GM19240 (cell line): ENCODE measurements around the gene BRAF.
A peak's percentile ranks its signal among the peaks of the same experiment; 100 is the strongest.
"Not testable (repeated sequence)": the region's sequence is repeated elsewhere in the genome, so short reads cannot be mapped to it uniquely, and the experiment has no call there.

Experiments
- DNase-seq: peaks from one replicate; pipeline ENCODE4 v3.0.0; 2011; ENCODE audit warnings: low spot score; ENCODE audit not compliant: insufficient read length

BRAF gene

DNA sequence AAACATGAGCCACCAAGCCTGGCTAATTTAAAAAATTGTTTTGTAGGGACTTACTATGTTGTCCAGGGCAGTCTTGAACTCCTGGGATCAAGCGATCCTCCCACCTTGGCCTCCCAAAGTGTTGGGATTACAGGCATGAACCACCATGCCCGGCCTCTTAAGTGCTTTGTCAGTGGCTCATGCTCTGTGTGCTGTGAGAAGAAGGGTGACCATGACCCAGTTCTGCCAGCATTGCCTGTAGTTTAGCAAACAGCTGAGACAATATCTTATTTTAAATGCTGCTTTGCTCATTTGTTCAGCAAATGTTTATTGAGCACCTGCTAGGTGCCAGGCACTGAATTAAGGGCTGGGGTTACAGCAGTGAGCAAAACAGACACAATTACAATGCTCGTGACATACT lies 243.0 kb downstream of the BRAF start:
- no peak for DNase-seq

- no peak for DNase-seq
These were observed 243.8 kb downstream of the BRAF start for GRCh38 chr7:140680886-140681285.

DNA sequence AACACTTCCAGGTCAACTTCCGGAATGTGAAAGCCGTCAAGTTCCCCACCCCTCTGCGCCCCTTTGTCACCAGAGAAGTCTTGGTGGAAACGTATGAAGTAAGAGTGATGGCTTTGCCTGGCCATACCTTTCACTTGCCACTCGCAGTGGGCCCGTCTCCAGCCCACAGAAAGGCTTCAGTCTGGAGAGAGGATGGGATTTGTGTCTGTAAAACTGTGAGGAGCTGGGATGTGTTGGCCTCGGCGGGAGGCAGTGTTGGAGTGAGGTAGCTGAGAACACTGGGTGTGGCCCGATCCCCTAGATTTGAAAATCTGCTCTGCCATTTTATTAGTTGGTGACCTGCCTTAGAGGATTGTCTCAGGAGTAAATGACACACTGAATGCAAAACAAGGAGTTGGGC lies 245.5 kb downstream of the BRAF start:
- DNase-seq: no peak

DNA sequence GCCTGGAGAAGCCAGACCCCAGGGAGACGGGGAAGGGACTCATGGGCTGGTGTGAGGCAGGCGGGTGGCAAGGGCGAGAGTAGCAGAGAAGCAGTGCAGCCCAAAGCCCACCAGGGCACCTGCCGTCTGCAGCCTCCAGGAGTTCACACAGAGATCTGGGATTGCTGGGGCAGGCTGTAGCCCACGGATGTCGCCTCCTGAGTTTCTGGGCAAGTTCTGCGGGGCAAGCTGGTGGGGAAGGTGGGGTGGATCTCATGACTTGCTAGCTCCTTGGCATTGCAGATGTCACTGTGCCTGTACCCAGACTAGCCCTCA lies 246.0 kb downstream of the BRAF start:
- no peak for DNase-seq

DNA sequence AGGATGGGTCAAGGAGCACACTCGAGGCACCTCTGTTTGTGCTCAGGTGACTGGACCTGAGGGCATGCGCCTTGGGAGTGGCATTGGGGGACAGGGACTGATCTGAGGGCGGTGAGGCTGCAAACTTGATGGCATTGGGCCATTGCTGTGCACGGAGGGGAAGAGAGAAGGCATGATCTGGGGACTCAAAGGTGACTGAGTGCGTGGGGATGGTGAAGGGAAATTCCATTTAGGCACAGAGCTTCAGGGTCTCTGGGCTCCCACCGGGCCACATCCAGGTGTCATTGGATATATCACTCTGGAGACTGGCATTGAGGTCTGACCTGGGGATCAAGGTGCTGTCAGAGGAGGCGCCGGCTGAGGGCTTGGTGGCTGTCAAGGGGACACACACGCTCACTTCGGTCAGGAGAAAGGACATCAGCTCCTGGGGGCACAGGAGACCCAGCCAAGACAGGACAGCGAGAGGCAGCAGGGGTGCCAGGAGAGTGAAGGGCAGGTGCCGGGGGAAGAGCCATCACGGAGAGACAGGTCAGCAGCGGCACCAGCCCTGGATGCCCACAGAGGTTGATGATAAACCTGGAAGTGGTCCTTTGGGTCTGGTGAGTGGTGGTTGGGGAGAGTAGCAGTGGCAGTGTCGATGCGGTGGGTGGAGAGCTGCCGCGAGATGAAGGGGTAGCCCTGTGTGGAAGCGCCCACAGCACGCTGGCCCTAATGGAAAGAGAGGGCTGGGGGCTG lies 246.5 kb downstream of the BRAF start:
- DNase-seq: no peak

GRCh38 chr7:140677496-140677895 lies 247.2 kb downstream of the BRAF start:
- no peak for DNase-seq

GRCh38 chr7:140676956-140677355 lies 247.8 kb downstream of the BRAF start:
- DNase-seq: not testable (repeated sequence)

GRCh38 chr7:140676306-140676705 lies 248.4 kb downstream of the BRAF start:
- peak; percentile 61 for DNase-seq

- DNase-seq: no peak
These were observed 249.0 kb downstream of the BRAF start for GRCh38 chr7:140675726-140676125.

GRCh38 chr7:140674899-140675701 lies 249.6 kb downstream of the BRAF start:
- no peak for DNase-seq

GRCh38 chr7:140674356-140674800 lies 250.4 kb downstream of the BRAF start:
- DNase-seq: no peak

DNA sequence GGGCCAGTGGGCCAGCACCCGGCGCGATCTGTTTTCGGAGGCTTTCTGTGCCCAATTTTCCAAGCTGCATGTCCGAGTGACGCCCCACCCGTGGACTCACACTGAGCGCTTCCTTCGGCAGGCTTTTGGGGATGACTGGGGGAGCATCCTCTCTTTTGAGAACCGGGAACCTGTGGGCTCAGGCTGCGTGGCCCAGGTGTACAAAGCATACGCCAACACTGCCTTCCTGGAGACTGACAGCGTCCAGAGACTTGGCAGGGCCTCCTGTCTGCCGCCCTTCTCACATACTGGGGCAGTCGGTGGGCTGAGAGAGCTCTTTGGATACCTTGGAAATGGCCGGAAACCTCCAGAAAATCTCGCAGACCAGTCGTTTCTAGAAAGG lies 251.0 kb downstream of the BRAF start:
- DNase-seq: no peak

DNA sequence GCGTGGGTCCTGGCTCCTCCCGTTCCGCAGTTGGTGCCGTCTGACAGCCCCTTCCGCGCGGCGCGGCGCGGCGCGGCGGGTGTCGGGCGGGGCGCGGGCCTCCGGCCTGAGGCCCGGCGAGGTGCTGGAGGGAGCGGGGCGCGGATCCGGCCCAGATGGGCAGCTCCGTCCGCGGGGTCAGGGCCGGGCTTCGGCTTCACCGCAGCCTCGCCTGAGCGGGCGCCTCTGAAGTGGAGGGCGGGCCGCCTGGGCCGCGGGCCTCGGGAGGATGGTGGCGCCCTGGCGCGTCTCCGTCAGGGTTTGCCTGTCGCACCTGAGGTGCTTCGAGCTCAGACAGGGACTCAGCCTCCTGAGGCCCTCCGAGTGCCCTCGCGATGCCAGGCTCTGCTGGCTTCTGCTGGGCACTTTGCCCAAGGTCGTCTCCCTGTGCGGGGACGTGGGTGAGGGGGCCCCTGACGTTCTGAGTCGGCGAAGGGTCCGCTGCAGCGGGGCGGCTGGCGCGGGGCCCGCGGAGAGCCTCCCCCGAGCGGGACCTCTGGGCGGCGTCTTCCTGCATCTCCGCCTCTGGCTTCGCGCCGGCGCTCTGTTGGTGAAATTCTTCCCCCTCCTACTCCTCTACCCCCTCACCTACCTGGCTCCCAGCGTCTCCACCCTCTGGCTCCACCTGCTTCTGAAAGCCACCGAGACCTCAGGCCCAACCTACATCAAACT lies 251.5 kb downstream of the BRAF start:
- DNase-seq: peak; percentile 29

DNA sequence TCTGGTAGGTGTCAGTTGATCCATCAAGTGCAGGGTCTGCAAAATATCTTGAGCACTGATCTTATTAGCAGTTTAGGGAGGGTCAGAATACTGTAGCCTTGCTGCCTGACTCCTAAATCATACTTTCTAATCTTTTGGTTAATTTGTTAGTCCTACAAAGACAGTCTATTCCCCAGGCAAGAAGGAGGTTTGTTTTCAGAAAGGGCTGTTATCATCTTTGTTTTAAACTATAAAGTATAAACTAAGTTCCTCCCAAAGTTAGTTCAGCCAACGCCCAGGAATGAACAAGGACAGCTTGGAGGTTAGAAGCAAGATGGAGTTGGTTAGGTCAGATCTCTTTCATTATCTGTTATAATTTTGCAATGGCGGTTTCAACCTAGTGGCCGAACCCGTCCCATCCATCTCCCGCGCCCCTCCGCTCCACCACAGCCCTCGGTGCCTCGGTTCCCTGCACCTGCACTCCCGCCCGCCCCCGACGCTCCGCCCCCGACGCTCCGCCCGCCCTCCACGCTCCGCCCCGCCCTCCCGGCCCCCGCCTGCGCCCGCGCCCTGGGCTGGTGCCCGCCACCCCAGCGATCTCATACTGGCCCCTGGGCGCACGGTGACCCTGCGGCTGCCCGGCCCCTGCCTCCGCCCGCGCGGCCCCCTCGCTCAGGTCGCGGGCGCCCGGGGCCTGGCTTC lies 252.2 kb downstream of the BRAF start, which contains the start of gene ADCK2:
TSS of gene ADCK2 (plus strand) at position 564 of the 681 bp plus-strand sequence. CDS start 386 bp downstream, outside the sequence.
- DNase-seq: peak; percentile 76

DNA sequence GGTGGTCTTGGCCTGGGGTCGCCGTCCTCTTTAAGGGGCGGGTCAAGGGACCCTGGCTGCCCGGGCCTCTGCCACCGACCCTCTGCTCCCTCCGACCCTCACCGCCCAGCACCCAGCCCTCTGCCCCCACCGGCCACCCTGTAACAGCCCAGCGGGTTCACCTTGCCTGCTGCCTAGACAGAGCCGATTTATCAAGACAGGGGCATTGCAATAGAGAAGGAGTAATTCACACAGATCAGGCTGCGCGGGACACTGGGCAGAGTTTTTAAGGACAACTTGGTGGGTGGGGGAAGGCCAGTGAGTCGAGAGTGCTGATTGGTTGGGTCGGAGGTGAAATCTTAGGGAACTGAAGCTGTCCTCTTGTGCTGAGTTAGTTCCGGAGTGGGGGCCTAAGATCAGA lies 252.8 kb downstream of the BRAF start:
- no peak for DNase-seq

- DNase-seq: no peak
These were observed 254.3 kb downstream of the BRAF start for GRCh38 chr7:140670343-140670935.

DNA sequence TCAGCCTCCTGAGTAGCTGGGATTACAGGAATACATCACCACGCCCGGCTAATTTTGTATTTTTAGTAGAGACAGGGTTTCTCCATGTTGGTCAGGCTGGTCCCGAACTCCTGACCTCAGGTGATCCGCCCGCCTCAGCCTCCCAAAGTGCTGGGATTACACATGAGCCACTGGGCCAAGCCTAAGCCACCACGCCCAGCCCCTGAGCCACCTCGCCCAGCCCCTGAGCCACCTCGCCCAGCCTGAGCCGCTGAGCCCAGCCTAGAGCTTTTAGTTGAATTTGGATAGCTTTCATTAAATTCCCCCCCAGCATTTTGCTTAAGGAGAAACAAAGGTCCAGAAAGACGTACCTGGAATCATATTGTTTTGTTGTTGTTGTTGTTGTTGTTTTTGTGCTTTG lies 254.9 kb downstream of the BRAF start:
- not testable (repeated sequence) for DNase-seq

- DNase-seq: no peak
These were observed 255.4 kb downstream of the BRAF start for GRCh38 chr7:140669352-140669751.
